ENCODE results near the gene VAT1L.
"Not testable (repeated sequence)": the region's sequence is repeated elsewhere in the genome, so short reads cannot be mapped to it uniquely, and the experiment has no call there.

Gene VAT1L

DNA sequence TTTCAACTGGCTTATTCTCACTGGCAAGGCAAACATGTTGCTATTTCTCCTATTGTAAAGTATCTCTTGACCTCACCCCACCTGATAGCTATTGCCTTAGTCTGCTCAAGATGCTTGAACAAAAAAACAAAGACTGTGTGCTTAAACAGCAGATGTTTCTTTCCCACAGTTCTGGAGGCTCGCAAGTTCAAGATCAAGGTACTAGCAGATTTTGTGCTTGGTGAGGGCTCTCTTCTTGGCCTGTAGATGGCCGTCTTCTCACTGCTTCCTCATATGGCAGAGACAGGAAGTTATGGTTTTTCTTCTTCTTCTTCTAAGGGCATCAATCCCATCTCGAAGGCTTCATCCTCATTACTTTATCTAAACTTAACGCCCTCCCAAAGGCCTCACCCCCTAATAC lies 124.3 kb downstream of the VAT1L start:
- DNase-seq (ENCODE audit: low spot score) = no peak

GRCh38 chr16:77913738-77914253 lies 125.4 kb downstream of the VAT1L start:
- no peak for DNase-seq (ENCODE audit: low spot score)

DNA sequence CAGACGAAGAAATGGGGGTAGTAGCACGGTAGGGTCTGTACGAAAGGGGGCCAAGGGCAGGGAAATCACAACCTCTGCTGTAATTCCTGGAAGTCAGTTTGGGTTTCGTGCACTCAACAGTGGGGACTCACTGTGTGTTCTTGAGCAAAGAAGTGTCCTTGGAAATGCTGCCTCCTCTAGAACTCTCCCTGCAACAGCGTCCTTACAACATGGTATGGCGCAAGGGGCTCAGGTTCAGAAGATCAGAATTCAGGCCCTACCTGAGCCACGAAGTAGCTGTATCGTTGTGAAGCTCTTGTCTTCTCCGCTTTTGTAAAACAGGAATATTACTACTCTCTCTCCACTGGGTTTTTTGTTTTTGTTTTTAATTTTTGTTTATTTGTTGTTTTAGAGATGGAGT lies 127.7 kb downstream of the VAT1L start:
- no peak for DNase-seq (ENCODE audit: low spot score)

GRCh38 chr16:77917971-77918370 lies 129.6 kb downstream of the VAT1L start:
- DNase-seq (ENCODE audit: low spot score) = no peak

DNA sequence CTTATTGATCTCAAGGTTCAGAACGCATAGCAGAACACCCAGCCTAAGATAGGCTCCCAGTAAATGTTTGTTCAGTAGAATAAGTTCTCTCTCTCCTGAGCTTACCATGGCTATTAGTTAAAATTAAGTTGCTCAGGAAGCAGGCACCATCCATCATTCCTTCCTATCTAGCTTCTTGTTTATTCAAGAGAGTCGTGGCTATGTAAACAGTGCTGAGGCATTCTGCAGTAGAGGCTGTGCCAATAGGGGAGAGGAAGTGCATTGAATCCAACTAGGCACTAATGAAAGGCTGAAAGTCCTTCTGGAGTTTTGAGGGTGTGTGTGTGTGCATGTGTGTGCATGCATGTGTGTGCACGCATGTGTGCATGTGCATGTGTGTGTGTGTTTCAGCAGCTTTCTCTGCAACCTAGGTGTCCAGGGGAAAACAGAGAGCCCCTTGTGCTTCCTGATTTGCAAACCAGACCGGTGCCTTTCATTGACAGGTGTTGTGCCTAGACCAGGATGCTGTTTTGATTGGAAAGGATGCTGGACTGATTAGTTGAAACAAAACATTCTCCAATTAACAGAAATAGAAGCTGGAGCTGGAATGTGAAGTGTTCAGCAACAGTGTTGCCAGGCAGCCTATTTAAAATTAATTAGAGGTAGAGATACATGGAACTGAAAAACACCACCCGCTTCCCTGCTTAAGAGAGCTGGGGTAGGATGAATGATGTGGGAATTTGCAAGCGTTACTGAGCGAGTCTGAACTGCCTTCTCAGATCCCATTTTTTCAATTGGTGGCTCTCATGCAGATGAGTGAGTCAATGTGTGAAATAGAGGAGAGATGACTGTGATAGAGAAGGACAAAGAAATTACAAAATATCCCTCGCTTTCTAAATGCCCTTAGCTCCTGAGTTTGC lies 130.7 kb downstream of the VAT1L start:
- no peak for DNase-seq (ENCODE audit: low spot score)

- DNase-seq (ENCODE audit: low spot score) = no peak
Measured at GRCh38 chr16:77919761-77920415, 131.5 kb downstream of the VAT1L start.

DNA sequence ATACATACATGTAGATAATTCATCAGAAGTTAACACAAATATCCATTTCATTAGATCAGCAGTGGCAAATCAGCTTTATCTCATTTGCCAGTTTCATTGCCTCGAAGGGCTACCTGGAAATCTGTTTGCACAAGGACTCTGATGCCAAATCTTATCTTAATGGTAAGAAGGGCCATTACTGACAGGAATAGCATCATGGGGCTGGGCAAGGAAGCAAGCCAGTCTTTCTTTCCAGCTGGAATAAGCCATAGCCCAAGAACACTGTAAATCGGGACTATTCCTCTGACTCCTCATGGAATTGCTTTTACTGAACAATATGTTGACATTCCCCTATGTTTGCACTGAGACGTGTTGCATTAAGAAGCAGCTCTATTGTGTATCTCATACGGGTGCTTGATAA lies 132.6 kb downstream of the VAT1L start:
- no peak for DNase-seq (ENCODE audit: low spot score)

GRCh38 chr16:77922228-77922754 lies 133.9 kb downstream of the VAT1L start:
- no peak for DNase-seq (ENCODE audit: low spot score)

- no peak for DNase-seq (ENCODE audit: low spot score)
Measured at GRCh38 chr16:77925531-77925930, 137.2 kb downstream of the VAT1L start.

- DNase-seq (ENCODE audit: low spot score) = no peak
Measured at GRCh38 chr16:77928096-77928495, 139.7 kb downstream of the VAT1L start.

GRCh38 chr16:77929004-77929403 lies 140.6 kb downstream of the VAT1L start:
- no peak for DNase-seq (ENCODE audit: low spot score)

DNA sequence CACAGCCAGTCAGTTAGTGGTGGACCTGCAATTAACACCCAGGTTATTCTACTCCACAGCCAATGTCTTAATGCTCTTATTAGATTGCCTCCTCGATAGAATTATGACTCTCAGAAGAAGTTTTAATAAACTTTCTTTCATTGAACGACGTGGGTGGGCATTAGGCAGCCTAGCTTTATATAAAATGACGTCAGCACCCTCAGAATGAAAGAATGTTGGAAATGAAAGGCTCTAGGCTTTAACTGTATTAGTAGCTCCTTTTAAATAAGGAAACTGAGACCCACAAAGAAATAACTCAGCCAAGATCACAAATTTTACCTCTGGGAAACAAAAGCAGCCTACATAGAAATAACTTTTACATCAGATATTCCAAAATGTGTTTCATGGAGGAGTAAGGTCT lies 142.7 kb downstream of the VAT1L start:
- DNase-seq (ENCODE audit: low spot score) = no peak

DNA sequence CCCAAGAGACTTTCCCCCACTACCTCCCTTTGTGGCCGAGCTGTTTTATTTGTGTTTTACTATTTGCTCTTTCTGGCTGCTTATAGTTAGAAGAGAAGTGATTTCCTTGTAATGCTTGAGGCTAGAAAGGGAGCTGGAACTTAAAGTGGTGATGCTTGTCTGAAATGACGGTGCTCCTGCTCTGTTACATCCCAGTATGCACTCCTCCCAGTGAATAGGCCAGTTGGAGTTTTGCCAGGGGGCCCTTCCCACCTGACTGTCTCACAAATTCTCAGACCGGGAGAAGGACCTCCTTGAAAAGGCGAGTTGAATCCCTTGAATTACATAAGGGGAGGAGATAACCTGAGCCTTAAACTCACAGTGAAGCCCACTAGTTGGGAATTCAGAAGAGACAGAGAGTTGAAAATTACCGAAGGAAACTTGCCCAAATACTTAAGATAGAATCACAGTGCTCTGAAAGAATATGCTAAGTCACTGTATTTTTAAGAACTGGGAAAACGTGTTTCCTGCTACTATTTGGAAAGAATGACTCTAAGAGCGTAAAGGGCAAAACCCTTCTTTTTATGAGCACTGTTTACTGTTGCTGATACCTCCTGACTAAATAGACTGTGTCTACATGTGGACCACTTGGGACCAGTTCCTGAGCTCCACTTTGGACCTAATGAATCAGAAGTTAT lies 149.2 kb downstream of the VAT1L start:
- no peak for DNase-seq (ENCODE audit: low spot score)

GRCh38 chr16:77938913-77939312 lies 150.5 kb downstream of the VAT1L start:
- DNase-seq (ENCODE audit: low spot score) = no peak

GRCh38 chr16:77939968-77940367 lies 151.6 kb downstream of the VAT1L start:
- no peak for DNase-seq (ENCODE audit: low spot score)

- no peak for DNase-seq (ENCODE audit: low spot score)
Measured at GRCh38 chr16:77943801-77944200, 155.4 kb downstream of the VAT1L start.

DNA sequence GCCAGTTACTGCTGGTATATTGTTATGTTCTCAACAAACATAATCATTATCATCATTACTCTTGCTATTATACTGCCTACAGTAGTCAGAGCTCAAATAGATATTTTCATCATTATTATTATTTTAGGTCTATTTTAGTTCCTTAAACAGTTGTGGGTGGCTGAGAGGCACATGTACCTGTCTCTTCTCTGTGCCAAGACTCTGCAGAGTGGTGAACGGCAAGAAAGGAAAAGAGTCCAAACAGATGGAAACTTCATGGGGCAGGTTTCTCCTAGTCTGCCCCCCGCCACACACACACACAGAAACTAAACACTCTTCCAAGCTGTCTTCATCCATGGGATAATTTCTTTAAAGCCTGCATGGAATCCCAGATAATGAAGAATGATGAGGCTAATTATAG lies 156.3 kb downstream of the VAT1L start:
- no peak for DNase-seq (ENCODE audit: low spot score)

DNA sequence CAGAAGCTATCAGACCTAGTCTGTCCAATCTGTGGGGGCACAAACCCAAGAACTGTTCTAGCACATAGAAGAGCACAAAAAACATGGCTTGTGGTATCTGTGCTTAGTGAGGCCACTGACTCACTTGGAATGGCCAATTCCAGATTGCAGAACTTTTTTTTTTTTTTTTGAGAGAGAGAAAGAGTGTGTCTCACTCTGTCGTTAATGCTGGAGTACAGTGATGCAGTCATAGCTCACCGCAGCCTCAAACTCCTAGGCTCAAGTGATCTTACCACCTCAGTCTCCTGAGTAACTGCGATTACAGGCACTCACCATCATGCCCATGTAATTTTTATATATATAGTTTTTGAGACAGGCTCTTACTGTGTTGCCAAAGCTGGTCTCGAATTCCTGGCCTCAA lies 156.8 kb downstream of the VAT1L start:
- DNase-seq (ENCODE audit: low spot score) = no peak

DNA sequence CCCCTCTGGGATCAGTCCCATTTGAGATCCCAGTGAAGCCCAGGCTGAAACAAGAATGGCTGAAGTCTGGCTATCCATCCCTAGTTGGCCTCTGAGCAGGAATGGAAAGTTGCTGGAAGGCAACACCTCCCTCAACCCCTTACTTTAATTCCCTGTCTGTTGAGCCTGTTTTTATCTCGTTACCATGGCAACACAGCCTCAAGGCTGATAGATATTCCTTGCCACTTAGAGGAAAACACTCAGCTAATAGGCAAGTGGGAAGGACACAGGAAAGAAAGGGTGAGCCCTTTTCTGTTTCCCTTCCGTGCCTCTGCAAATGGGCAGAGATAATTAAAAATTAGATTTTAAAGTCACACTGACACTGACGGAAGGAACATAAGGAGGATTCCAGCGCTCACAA lies 158.5 kb downstream of the VAT1L start:
- DNase-seq (ENCODE audit: low spot score) = peak; percentile 76

GRCh38 chr16:77947590-77947989 lies 159.2 kb downstream of the VAT1L start:
- DNase-seq (ENCODE audit: low spot score) = not testable (repeated sequence)

DNA sequence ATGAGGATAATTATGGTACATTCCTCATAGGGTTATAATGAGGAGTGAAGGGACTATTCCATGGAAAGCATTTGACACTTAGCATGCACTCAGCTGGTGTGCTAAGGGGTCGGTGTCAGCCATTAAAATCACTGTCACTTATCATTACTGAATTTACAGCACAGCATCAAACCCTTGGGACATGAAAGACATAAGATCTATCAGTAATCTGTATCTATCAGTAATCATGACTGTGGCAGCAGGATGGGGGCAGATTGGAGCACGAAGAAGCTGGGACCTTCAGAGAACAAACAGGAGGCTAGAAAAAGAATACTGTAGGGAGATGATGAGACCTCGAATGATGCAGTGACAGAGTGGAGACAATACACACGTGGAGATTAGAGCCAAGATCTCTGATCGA lies 160.5 kb downstream of the VAT1L start:
- DNase-seq (ENCODE audit: low spot score) = peak; percentile 12

- no peak for DNase-seq (ENCODE audit: low spot score)
Measured at GRCh38 chr16:77949445-77949844, 161.1 kb downstream of the VAT1L start.
